CD14-positive monocyte (primary cell): ENCODE data around the gene DHX58. TPM values are rescaled to one million over a fixed set of nuclear protein-coding genes. Genes with fewer than 3 reads are reported as not detected.

Source experiments
- DNase-seq, 3 donors: peaks; one replicate each; pipeline ENCODE4 v3.0.0-alpha.2; 2011 to 2022
- H2AFZ ChIP-seq: 2 replicates; pipeline ENCODE4 v1.6.0; 2012; ENCODE audit warnings: mild to moderate bottlenecking, low read depth, low read length, inconsistent platforms; ENCODE audit not compliant: insufficient read depth, poor library complexity, severe bottlenecking
- H3K27ac ChIP-seq, 2 donors: 1 replicate in 1 of 2; 2 replicates in 1 of 2; pipeline ENCODE4 v1.5.1; 2012 to 2013; ENCODE audit warnings: low read length in 2 of 2, control low read depth in 1 of 2, inconsistent platforms in 1 of 2, low read depth in 1 of 2, mild to moderate bottlenecking in 1 of 2
- H3K27me3 ChIP-seq, 2 donors: one replicate each; pipeline versions ENCODE4 v1.6.0 to v1.6.1; 2011 to 2013; ENCODE audit warnings: low read length in 2 of 2; ENCODE audit not compliant: control insufficient read depth in 2 of 2, insufficient read depth in 2 of 2
- H3K36me3 ChIP-seq, 2 donors: replicated peaks in 1 of 2; 1 replicate in 1 of 2; 2 replicates in 1 of 2; pipeline versions ENCODE4 v1.5.1 to v1.6.1; 2012 to 2013; ENCODE audit warnings: low read length in 2 of 2, control low read depth in 1 of 2, inconsistent platforms in 1 of 2, mild to moderate bottlenecking in 1 of 2; ENCODE audit not compliant: insufficient read depth in 2 of 2, control insufficient read depth in 1 of 2
- H3K4me1 ChIP-seq, 2 donors: 1 replicate in 1 of 2; 2 replicates in 1 of 2; pipeline versions ENCODE4 v1.5.1 to v1.6.1; 2012 to 2013; ENCODE audit warnings: low read length in 2 of 2, control low read depth in 1 of 2, inconsistent platforms in 1 of 2, mild to moderate bottlenecking in 1 of 2, moderate library complexity in 1 of 2; ENCODE audit not compliant: insufficient read depth in 2 of 2, control insufficient read depth in 1 of 2
- H3K4me2 ChIP-seq: replicated peaks from 2 replicates; pipeline ENCODE3; 2012; ENCODE audit warnings: low read length, moderate library complexity, mild to moderate bottlenecking; ENCODE audit not compliant: poor library complexity, severe bottlenecking; ENCODE audit errors: extremely low read depth
- H3K4me3 ChIP-seq, 3 experiments: fragments of 200-600 bp in 1 of 3; sonication (generic) in 1 of 3; replicated peaks in 1 of 3; 1 replicate in 2 of 3; 2 replicates in 1 of 3; pipeline ENCODE4 v1.5.1; 2011 to 2013; ENCODE audit warnings: low read length in 3 of 3, mild to moderate bottlenecking in 3 of 3, control low read depth in 2 of 3, low read depth in 2 of 3, inconsistent platforms in 1 of 3, moderate library complexity in 1 of 3
- H3K79me2 ChIP-seq: 2 replicates; pipeline ENCODE4 v1.6.0; 2012; ENCODE audit warnings: mild to moderate bottlenecking, control low read depth, inconsistent platforms, low read length, moderate library complexity; ENCODE audit not compliant: insufficient read depth
- H3K9ac ChIP-seq: 2 replicates; pipeline ENCODE4 v1.6.0; 2017; ENCODE audit warnings: low read length, mild to moderate bottlenecking; ENCODE audit not compliant: insufficient read depth, poor library complexity, severe bottlenecking
- H3K9me3 ChIP-seq, 2 donors: replicated peaks in 1 of 2; 1 replicate in 1 of 2; 2 replicates in 1 of 2; pipeline versions ENCODE4 v1.5.1 to v1.6.1; 2012 to 2013; ENCODE audit warnings: low read length in 2 of 2, control low read depth in 1 of 2; ENCODE audit not compliant: control insufficient read depth in 1 of 2, insufficient read depth in 1 of 2
- H4K20me1 ChIP-seq: 2 replicates; pipeline ENCODE4 v1.6.0; 2012; ENCODE audit warnings: mild to moderate bottlenecking, low read length, control low read depth, moderate library complexity; ENCODE audit not compliant: insufficient read depth
- H3K27ac Mint-ChIP-seq, 7 donors: one replicate each; pipeline ENCODE4 v1.8.0; 2020; ENCODE audit warnings: mild to moderate bottlenecking in 7 of 7, mixed read lengths in 7 of 7, moderate library complexity in 6 of 7, inconsistent platforms in 2 of 7
- H3K27me3 Mint-ChIP-seq, 3 donors: one replicate each; pipeline ENCODE4 v1.8.0; 2021 to 2022; ENCODE audit warnings: low read depth in 3 of 3, mild to moderate bottlenecking in 3 of 3, mixed read lengths in 3 of 3, moderate library complexity in 3 of 3, inconsistent platforms in 1 of 3
- H3K36me3 Mint-ChIP-seq, 2 donors: one replicate each; pipeline ENCODE4 v1.8.0; 2020; ENCODE audit warnings: mixed read lengths in 2 of 2, inconsistent platforms in 1 of 2, mild to moderate bottlenecking in 1 of 2
- H3K4me1 Mint-ChIP-seq: one replicate; pipeline ENCODE4 v1.8.0; 2020; ENCODE audit warnings: mild to moderate bottlenecking, mixed read lengths
- H3K4me3 Mint-ChIP-seq, 2 donors: one replicate each; pipeline ENCODE4 v1.8.0; 2020; ENCODE audit warnings: mild to moderate bottlenecking in 2 of 2, mixed read lengths in 2 of 2, moderate library complexity in 1 of 2
- H3K9me3 Mint-ChIP-seq, 7 donors: one replicate each; pipeline ENCODE4 v1.8.0; 2020 to 2022; ENCODE audit warnings: mixed read lengths in 7 of 7, mild to moderate bottlenecking in 6 of 7, moderate library complexity in 6 of 7, inconsistent platforms in 2 of 7
- WGBS: methylation state at CpG from one replicate; pipeline ENCODE4 v1.1.5; 2013; ENCODE audit warnings: missing lambda C conversion rate; ENCODE audit not compliant: insufficient coverage; 5-methylcytosine and 5-hydroxymethylcytosine counted together
- intact Hi-C, 2 donors: fragments of 100-400 bp; cut with micrococcal nuclease; formaldehyde crosslinking; loops; one replicate each; pipeline versions ENCODE4 v1.15.0 to v1.15.1; 2023
- polyA plus RNA-seq, 3 donors: library from polyadenylated mRNA; depleted of rRNA in 1 of 3; unstranded in 2 of 3; stranded (reverse) in 1 of 3; fragments of 300-500 nt in 2 of 3; fragments of >200 nt in 1 of 3; fragmentation: Illumina TruSeq in 2 of 3; gene quantifications; 1 replicate in 2 of 3; 2 replicates in 1 of 3; pipeline ENCODE4 v1.2.3, GENCODE V29; 2012 to 2021
- TF ChIP-seq, protein P1 (sequence below): fragments of 200-600 bp; IDR thresholded peaks from one replicate; pipeline ENCODE4 v1.8.0; 2022; ENCODE audit warnings: antibody characterized with exemption, mild to moderate bottlenecking

DHX58 gene
- polyA plus RNA-seq, 3 donors: 13.2 to 46.7 (median 16.0) TPM

DNA sequence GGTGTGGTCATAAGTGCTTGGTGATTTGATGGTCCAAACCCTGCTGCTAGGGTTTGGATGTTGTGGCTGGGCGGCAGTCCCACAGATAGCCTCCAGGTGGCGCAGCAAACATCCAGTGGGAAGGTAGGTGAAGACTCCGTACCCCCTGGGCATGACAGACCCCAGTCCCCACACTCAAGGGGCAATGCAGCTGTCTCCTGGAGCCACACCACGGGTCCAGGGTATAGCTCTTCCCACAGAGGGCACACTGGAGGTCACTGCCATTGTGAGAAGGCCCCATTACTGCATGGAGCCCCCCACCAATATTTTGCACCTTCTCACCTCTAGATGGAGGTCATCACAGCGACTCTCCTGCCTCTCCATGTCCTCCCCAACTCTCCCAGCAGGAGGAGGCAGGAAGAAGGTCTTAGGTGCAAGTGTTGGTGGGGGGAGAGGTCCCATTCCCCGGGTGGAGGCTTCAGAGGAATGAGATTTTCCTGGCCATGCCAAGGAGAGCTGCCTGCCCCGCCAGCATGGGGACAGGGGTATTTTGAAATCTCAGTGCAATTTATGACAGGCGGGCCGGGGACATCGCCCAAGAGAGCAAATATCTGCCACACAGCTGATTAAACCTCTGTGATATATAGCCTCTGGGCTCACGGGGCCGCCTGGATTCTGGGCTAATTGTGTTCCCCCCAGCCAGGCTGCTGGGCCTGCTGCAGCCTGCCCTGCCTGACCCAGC lies 45.0 kb downstream of the DHX58 start:
- Histone ChIP-seq H3K4me2 (no peak overlapping the region), H3K79me2 (no peaks in the 10 kb centered on the region), H3K27me3 (peaks cover 4 to 15% of the 10 kb centered on the region in 2 donors), H3K27ac (no peak overlapping the region), H3K36me3 (no peaks in the 10 kb centered on the region), H2AFZ (peak overlapping the region; percentile 24), H3K4me3 (no peak overlapping the region), H4K20me1 (no peaks in the 10 kb centered on the region), H3K9me3 (no peaks in the 10 kb centered on the region), H3K9ac (no peak overlapping the region), H3K4me1 (peaks cover 22 to 26% of the 10 kb centered on the region in 2 donors)
- peaks cover 26% of the 10 kb centered on the region for H3K4me1 Mint-ChIP-seq
- TF ChIP-seq, protein P1, sequence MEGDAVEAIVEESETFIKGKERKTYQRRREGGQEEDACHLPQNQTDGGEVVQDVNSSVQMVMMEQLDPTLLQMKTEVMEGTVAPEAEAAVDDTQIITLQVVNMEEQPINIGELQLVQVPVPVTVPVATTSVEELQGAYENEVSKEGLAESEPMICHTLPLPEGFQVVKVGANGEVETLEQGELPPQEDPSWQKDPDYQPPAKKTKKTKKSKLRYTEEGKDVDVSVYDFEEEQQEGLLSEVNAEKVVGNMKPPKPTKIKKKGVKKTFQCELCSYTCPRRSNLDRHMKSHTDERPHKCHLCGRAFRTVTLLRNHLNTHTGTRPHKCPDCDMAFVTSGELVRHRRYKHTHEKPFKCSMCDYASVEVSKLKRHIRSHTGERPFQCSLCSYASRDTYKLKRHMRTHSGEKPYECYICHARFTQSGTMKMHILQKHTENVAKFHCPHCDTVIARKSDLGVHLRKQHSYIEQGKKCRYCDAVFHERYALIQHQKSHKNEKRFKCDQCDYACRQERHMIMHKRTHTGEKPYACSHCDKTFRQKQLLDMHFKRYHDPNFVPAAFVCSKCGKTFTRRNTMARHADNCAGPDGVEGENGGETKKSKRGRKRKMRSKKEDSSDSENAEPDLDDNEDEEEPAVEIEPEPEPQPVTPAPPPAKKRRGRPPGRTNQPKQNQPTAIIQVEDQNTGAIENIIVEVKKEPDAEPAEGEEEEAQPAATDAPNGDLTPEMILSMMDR: peak; percentile 97
- no peaks in the 10 kb centered on the region for H3K9me3 Mint-ChIP-seq
- no peaks in the 10 kb centered on the region for H3K36me3 Mint-ChIP-seq
- intact Hi-C loops: loop anchor here in 1 of 2 donors (5.0 kb wide), 1 partner anchor 35 kb away; no protein-coding TSS in a partner anchor
- H3K27ac Mint-ChIP-seq: no peak overlapping the region
- DNase-seq: peak; percentile 29 to 57 (median 54)
- WGBS: 59% methylated on average over 8 of the region's 12 CpGs
- no peak overlapping the region for H3K4me3 Mint-ChIP-seq
- H3K27me3 Mint-ChIP-seq: peaks cover 16 to 22% (median 19%) of the 10 kb centered on the region in 3 donors

DNA sequence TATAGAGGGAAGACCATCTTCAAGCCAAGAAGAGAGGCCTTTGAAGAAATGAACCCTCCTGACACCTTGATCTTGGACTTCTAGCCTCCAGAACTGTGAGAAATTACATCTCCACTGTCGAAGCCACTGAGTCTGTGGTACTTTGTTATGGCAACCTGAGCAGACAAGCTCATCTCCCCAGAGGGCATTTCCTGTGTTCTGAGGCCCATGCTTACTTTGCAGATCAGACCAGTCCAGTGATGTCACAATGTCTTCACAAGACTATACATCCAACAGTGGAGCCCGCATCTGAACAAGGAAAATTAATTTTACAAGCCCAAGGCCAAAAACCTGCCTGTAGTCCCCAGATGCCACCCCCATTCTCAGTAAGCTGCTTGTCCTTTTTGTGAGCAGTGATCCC lies 47.3 kb downstream of the DHX58 start:
- Mint-ChIP-seq H3K4me3 (no peak overlapping the region), H3K27ac (peak overlapping the region in 3 of 7 donors; percentile 62 to 79 (median 72)), H3K36me3 (no peaks in the 10 kb centered on the region), H3K9me3 (no peaks in the 10 kb centered on the region), H3K27me3 (peaks cover under 1 to 4% (median 2%) of the 10 kb centered on the region in 3 donors), H3K4me1 (peaks cover 22% of the 10 kb centered on the region)
- Histone ChIP-seq H3K36me3 (no peaks in the 10 kb centered on the region), H2AFZ (no peak overlapping the region), H3K9me3 (no peaks in the 10 kb centered on the region), H4K20me1 (no peaks in the 10 kb centered on the region), H3K9ac (no peak overlapping the region), H3K27ac (no peak overlapping the region), H3K4me1 (peaks cover 15 to 16% of the 10 kb centered on the region in 2 donors), H3K4me3 (no peak overlapping the region), H3K27me3 (no peaks in the 10 kb centered on the region), H3K4me2 (no peak overlapping the region), H3K79me2 (no peaks in the 10 kb centered on the region)
- WGBS: 60% methylated on average over 1 of the region's 2 CpGs
- TF ChIP-seq, protein P1: no peak
- DNase-seq: no peak
- intact Hi-C loops: loop anchor here in 1 of 2 donors (5.0 kb wide), 1 partner anchor 37 kb away; no protein-coding TSS in a partner anchor
